ENCODE data around the gene NDUFS3.

Gene NDUFS3

GRCh38 chr11:47620836-47621378 is 42.0 kb downstream of the NDUFS3 start:
- DNase-seq (ENCODE audit: insufficient read length, low spot score) (no peak), FAIRE-seq (no peak)
- no peak for TF ChIP-seq TAF1 (IDR thresholded peaks at IDR 0.05; ENCODE audit: low read depth, low read length)
- no peak for TF ChIP-seq SPI1 (IDR thresholded peaks at IDR 0.05; ENCODE audit: low read depth, low read length)
- TF ChIP-seq POLR2A (IDR thresholded peaks at IDR 0.05; ENCODE audit: low read depth, low read length): no peak

DNA sequence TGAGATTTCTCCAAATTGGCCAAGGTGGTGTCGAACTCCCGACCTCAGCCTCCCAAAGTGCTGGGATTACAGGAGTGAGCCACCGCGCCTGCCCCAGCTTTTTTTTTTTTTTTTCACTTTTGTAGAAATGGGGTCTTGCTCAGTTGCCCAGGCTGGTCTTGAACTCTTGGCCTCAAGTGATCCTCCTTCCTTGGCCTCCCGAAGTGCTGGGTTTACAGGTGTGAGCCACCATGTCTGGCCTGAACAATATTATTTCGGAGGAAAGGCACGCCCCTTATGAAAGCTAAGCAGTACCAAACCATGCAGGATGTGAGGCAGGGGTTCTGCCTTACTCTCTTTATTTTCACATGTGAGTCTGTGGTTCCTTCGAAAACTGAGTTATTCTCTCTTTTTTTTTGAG is 47.4 kb downstream of the NDUFS3 start:
- TF ChIP-seq POLR2A (IDR thresholded peaks at IDR 0.05; ENCODE audit: low read depth, low read length) (no peak), PAX5 (IDR thresholded peaks at IDR 0.05; ENCODE audit: insufficient read depth, low read length, severe bottlenecking) (no peak), TAF1 (IDR thresholded peaks at IDR 0.05; ENCODE audit: low read depth, low read length) (no peak), POLR2AphosphoS5 (IDR thresholded peaks at IDR 0.05; ENCODE audit: low read depth, low read length) (no peak), SPI1 (IDR thresholded peaks at IDR 0.05; ENCODE audit: low read depth, low read length) (no peak), POU2F2 (IDR thresholded peaks at IDR 0.05; ENCODE audit: low read depth, low read length) (no peak)
- FAIRE-seq: no peak
- DNase-seq (ENCODE audit: insufficient read length, low spot score): no peak

GRCh38 chr11:47628026-47628425 is 49.2 kb downstream of the NDUFS3 start:
- TF ChIP-seq TAF1 (IDR thresholded peaks at IDR 0.05; ENCODE audit: low read depth, low read length): no peak
- TF ChIP-seq POU2F2 (IDR thresholded peaks at IDR 0.05; ENCODE audit: low read depth, low read length): no peak
- no peak for TF ChIP-seq SPI1 (IDR thresholded peaks at IDR 0.05; ENCODE audit: low read depth, low read length)
- no peak for TF ChIP-seq POLR2AphosphoS5 (IDR thresholded peaks at IDR 0.05; ENCODE audit: low read depth, low read length)
- TF ChIP-seq POLR2A (IDR thresholded peaks at IDR 0.05; ENCODE audit: low read depth, low read length): no peak
- TF ChIP-seq PAX5 (IDR thresholded peaks at IDR 0.05; ENCODE audit: insufficient read depth, low read length, severe bottlenecking): no peak
- FAIRE-seq: no peak
- no peak for DNase-seq (ENCODE audit: insufficient read length, low spot score)

DNA sequence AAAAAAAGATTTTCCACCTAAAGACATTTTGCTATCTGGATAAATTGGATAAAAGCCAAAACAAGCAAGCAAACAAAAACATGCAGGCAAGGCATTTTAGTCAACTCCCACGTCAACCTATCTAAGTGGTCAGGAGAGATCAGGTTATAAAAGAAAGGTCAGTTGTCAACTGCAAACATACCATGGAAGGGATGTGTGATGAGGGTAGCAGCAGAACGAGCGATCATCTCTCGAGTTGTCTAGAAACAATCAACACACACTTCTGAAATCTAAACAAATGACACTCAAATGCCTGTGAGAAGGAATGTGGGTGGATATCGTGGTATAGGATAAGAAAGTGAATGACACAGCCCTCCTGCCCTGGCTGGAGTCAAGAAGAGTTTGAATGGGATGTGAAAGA is 52.6 kb downstream of the NDUFS3 start:
- FAIRE-seq (no peak), DNase-seq (ENCODE audit: insufficient read length, low spot score) (no peak)
- TF ChIP-seq PAX5 (IDR thresholded peaks at IDR 0.05; ENCODE audit: insufficient read depth, low read length, severe bottlenecking): no peak
- TF ChIP-seq POLR2A (IDR thresholded peaks at IDR 0.05; ENCODE audit: low read depth, low read length): no peak
- TF ChIP-seq POU2F2 (IDR thresholded peaks at IDR 0.05; ENCODE audit: low read depth, low read length): no peak
- TF ChIP-seq POLR2AphosphoS5 (IDR thresholded peaks at IDR 0.05; ENCODE audit: low read depth, low read length): no peak
- TF ChIP-seq TAF1 (IDR thresholded peaks at IDR 0.05; ENCODE audit: low read depth, low read length): no peak
- TF ChIP-seq SPI1 (IDR thresholded peaks at IDR 0.05; ENCODE audit: low read depth, low read length): no peak
